HCT116 (cell line): ENCODE results near the gene FHIT. TPM values are rescaled to one million over a fixed set of nuclear protein-coding genes. Genes with fewer than 3 reads are reported as not detected.

Experiments
- ATAC-seq: fragments of 200-7000 bp; cut with Tn5 transposase; 2 replicates; pipeline ENCODE4 v1.9.1; 2020; ENCODE audit warnings: mild to moderate bottlenecking, moderate library complexity
- BruUV-seq: library from RNA; stranded (reverse); fragments of 400-500 nt; replicated peaks from 2 replicates; lab custom pipeline; 2021; lab: Mats Ljungman, UMichigan
- CTCF ChIA-PET: fragments of 300-600 bp; sonication (Branson Sonifier 250); formaldehyde crosslinking; loops from one replicate; lab custom pipeline; 2021; ENCODE audit warnings: antibody characterized with exemption; lab: Charles Lee
- POLR2A ChIA-PET: fragments of 300-600, 350-600 bp; sonication (Branson Sonifier 250); formaldehyde crosslinking; loops from one replicate; lab custom pipeline; 2021; ENCODE audit warnings: antibody characterized with exemption; lab: Charles Lee
- RAD21 ChIA-PET, 2 experiments: fragments of 300-600 bp; sonication (Branson Sonifier 250); formaldehyde crosslinking; loops; one replicate each; lab custom pipeline; 2023; ENCODE audit warnings: low total read pairs in 2 of 2; ENCODE audit not compliant: uncharacterized antibody in 2 of 2, unreplicated experiment in 2 of 2, low non-redundant PET in 1 of 2; lab: Charles Lee
- DNase-seq: peaks from one replicate; pipeline ENCODE4 v3.0.0-alpha.2; 2010; ENCODE audit warnings: low read depth, low spot score
- H2AFZ ChIP-seq: fragments of 200-600 bp; shearing (Covaris generic), sonication (generic); 2 replicates; pipeline ENCODE4 v1.6.1; 2017; ENCODE audit warnings: low read depth, mixed run types, mixed read lengths, antibody characterized with exemption, low read length; ENCODE audit not compliant: poor library complexity, severe bottlenecking
- H3K27ac ChIP-seq: 2 replicates; pipeline ENCODE4 v1.5.1; 2012; ENCODE audit warnings: low read depth, low read length
- H3K27me3 ChIP-seq: fragments of 200-600 bp; sonication (generic); 2 replicates; pipeline ENCODE4 v1.6.1; 2016; ENCODE audit warnings: mixed run types, low read length, mixed read lengths; ENCODE audit not compliant: insufficient read depth
- H3K36me3 ChIP-seq, 2 experiments: fragments of 200-500 bp in 1 of 2; fragments of 200-600 bp in 1 of 2; sonication (Bioruptor generic) in 1 of 2; sonication (generic) in 1 of 2; 2 replicates each; pipeline versions ENCODE4 v1.5.1 to v1.6.1; 2014 to 2016; ENCODE audit warnings: low read length in 2 of 2, inconsistent platforms in 1 of 2, mixed read lengths in 1 of 2, mixed run types in 1 of 2; ENCODE audit not compliant: insufficient read depth in 2 of 2, control insufficient read depth in 1 of 2
- H3K4me1 ChIP-seq, 2 experiments: fragments of 200-600 bp in 1 of 2; sonication (generic) in 1 of 2; 2 replicates each; pipeline versions ENCODE4 v1.5.1 to v1.6.1; 2012 to 2017; ENCODE audit warnings: low read length in 2 of 2, inconsistent platforms in 1 of 2, mild to moderate bottlenecking in 1 of 2, mixed read lengths in 1 of 2, mixed run types in 1 of 2, moderate library complexity in 1 of 2; ENCODE audit not compliant: insufficient read depth in 2 of 2, control insufficient read depth in 1 of 2
- H3K4me2 ChIP-seq: fragments of 200-600 bp; sonication (generic); 2 replicates; pipeline ENCODE4 v1.6.1; 2017; ENCODE audit warnings: mixed run types, low read length, mixed read lengths
- H3K4me3 ChIP-seq, 2 experiments: fragments of 200-600 bp in 1 of 2; sonication (generic) in 1 of 2; replicated peaks in 1 of 2; 2 replicates each; pipeline ENCODE4 v1.5.1; 2011 to 2016; ENCODE audit warnings: low read length in 2 of 2, control low read depth in 1 of 2, low read depth in 1 of 2, mild to moderate bottlenecking in 1 of 2, mixed read lengths in 1 of 2, mixed run types in 1 of 2
- H3K79me2 ChIP-seq: fragments of 200-600 bp; sonication (generic); 2 replicates; pipeline ENCODE4 v1.6.1; 2017; ENCODE audit warnings: mild to moderate bottlenecking, mixed run types, low read length, moderate library complexity, mixed read lengths; ENCODE audit not compliant: insufficient read depth
- H3K9ac ChIP-seq: fragments of 200-600 bp; sonication (generic); 2 replicates; pipeline ENCODE4 v1.6.1; 2016; ENCODE audit warnings: low read length, mixed read lengths
- H3K9me2 ChIP-seq: fragments of 200-600 bp; sonication (generic), shearing (Covaris generic); 2 replicates; pipeline ENCODE4 v1.6.1; 2017; ENCODE audit warnings: mixed run types, mild to moderate bottlenecking, moderate library complexity; ENCODE audit not compliant: insufficient read depth
- H3K9me3 ChIP-seq, 2 experiments: fragments of 200-500 bp in 1 of 2; fragments of 200-600 bp in 1 of 2; sonication (Bioruptor generic) in 1 of 2; sonication (generic) in 1 of 2; 2 replicates each; pipeline ENCODE4 v1.6.1; 2014 to 2017; ENCODE audit warnings: low read length in 2 of 2, mixed read lengths in 2 of 2, inconsistent platforms in 1 of 2, low read depth in 1 of 2, mild to moderate bottlenecking in 1 of 2, mixed run types in 1 of 2, moderate library complexity in 1 of 2; ENCODE audit not compliant: control insufficient read depth in 1 of 2, insufficient read depth in 1 of 2
- H4K20me1 ChIP-seq: fragments of 200-600 bp; sonication (generic), shearing (Covaris generic); 2 replicates; pipeline ENCODE4 v1.6.1; 2017; ENCODE audit warnings: mixed run types, mild to moderate bottlenecking, moderate library complexity; ENCODE audit not compliant: insufficient read depth
- ELF1 ChIP-seq: IDR thresholded peaks from 2 replicates; pipeline ENCODE4 v1.6.1; 2012; ENCODE audit warnings: low read depth, borderline replicate concordance
- EZH2 ChIP-seq: fragments of 200-600 bp; sonication (generic); IDR thresholded peaks from 2 replicates; pipeline ENCODE4 v1.6.1; 2017; ENCODE audit warnings: antibody characterized with exemption, mixed run types
- EZH2phosphoT487 ChIP-seq: fragments of 200-600 bp; IDR thresholded peaks from 2 replicates; pipeline ENCODE4 v1.6.1; 2018; ENCODE audit warnings: antibody characterized with exemption, borderline replicate concordance
- POLR2A ChIP-seq: IDR thresholded peaks from 2 replicates; pipeline ENCODE4 v1.7.0; 2011; ENCODE audit warnings: borderline replicate concordance; ENCODE audit not compliant: insufficient read depth, insufficient read length; ENCODE audit errors: extremely low read depth
- RAD21 ChIP-seq: IDR thresholded peaks from 2 replicates; pipeline ENCODE4 v1.6.1; 2012; ENCODE audit warnings: low read depth, mild to moderate bottlenecking
- SIN3A ChIP-seq: IDR thresholded peaks from 2 replicates; pipeline ENCODE4 v1.6.1; 2012; ENCODE audit warnings: low read depth
- SRF ChIP-seq: IDR thresholded peaks from 2 replicates; pipeline ENCODE4 v1.6.1; 2012; ENCODE audit warnings: low read depth
- YY1 ChIP-seq: IDR thresholded peaks from 2 replicates; pipeline ENCODE4 v1.6.1; 2011; ENCODE audit warnings: low read length, low read depth, moderate library complexity, mild to moderate bottlenecking; ENCODE audit not compliant: insufficient replicate concordance; ENCODE audit errors: extremely low read depth
- intact Hi-C: fragments of 100-400 bp; cut with micrococcal nuclease; formaldehyde crosslinking; loops from 2 replicates; pipeline ENCODE4 v1.10.0; 2022
- total RNA-seq: library from RNA; stranded (reverse); gene quantifications from one replicate; pipeline ENCODE4 v1.2.1, GENCODE V29; 2021; ENCODE audit not compliant: unreplicated experiment
- TF ChIP-seq, protein P1 (sequence below), 3 experiments: fragments of 200-600 bp in 1 of 3; sonication (generic) in 1 of 3; IDR thresholded peaks in 2 of 3; conservative IDR thresholded peaks in 1 of 3; 2 replicates each; pipeline ENCODE4 v1.5.1; 2012 to 2017; ENCODE audit warnings: low read depth in 2 of 3, low read length in 2 of 3, antibody characterized with exemption in 1 of 3, borderline replicate concordance in 1 of 3, control low read depth in 1 of 3, mild to moderate bottlenecking in 1 of 3, mixed read lengths in 1 of 3, mixed run types in 1 of 3, moderate library complexity in 1 of 3; ENCODE audit not compliant: insufficient read depth in 1 of 3
- TF ChIP-seq, protein P2 (sequence below): IDR thresholded peaks from 2 replicates; pipeline ENCODE4 v1.6.1; 2011; ENCODE audit warnings: mild to moderate bottlenecking, low read length, moderate library complexity; ENCODE audit not compliant: insufficient replicate concordance; ENCODE audit errors: extremely low read depth

The FHIT gene
- total RNA-seq, 1 experiment from 2014 or later = 20.1 TPM

DNA sequence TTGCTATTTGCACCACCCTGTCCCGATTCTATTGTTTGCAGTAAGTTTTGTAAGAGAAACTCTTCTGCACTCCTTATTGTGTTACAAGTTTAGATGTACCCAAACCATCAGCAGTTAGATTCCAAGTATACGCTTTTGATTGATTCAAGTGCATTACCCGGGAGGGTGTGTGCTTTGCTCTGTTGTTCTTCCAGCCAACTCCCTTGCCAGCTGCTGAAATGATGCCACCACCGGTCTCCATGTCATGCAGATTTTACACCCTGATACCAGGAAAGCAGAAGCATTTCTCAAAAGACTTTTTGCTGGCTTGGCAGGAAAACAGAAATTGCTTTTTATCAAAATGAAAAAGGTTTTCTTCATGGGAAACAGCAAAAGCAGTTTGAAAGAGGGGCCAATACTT is 1194.8 kb downstream of the FHIT start:
- Histone ChIP-seq H3K27me3 (no peaks in the 10 kb centered on the region), H3K27ac (no peak overlapping the region), H3K4me3 (no peak overlapping the region), H3K4me1 (peaks cover 0 to 7% of the 10 kb centered on the region in 2 experiments; a peak in 2 of 4 replicates), H3K79me2 (no peaks in the 10 kb centered on the region), H4K20me1 (no peaks in the 10 kb centered on the region), H3K36me3 (no peaks in the 10 kb centered on the region), H2AFZ (no peak overlapping the region), H3K9me3 (no peaks in the 10 kb centered on the region), H3K9ac (no peak overlapping the region), H3K4me2 (no peak overlapping the region), H3K9me2 (no peaks in the 10 kb centered on the region)
- no TSS peak for BruUV-seq
- intact Hi-C loops = no loop called here
- RAD21 ChIA-PET = no interaction called here
- ATAC-seq (no peak), DNase-seq (no peak)
- CTCF ChIA-PET = no interaction called here
- no peak for TF ChIP-seq YY1
- TF ChIP-seq EZH2phosphoT487 = no peak
- TF ChIP-seq SIN3A = no peak
- no peak for TF ChIP-seq EZH2
- TF ChIP-seq, protein P1, sequence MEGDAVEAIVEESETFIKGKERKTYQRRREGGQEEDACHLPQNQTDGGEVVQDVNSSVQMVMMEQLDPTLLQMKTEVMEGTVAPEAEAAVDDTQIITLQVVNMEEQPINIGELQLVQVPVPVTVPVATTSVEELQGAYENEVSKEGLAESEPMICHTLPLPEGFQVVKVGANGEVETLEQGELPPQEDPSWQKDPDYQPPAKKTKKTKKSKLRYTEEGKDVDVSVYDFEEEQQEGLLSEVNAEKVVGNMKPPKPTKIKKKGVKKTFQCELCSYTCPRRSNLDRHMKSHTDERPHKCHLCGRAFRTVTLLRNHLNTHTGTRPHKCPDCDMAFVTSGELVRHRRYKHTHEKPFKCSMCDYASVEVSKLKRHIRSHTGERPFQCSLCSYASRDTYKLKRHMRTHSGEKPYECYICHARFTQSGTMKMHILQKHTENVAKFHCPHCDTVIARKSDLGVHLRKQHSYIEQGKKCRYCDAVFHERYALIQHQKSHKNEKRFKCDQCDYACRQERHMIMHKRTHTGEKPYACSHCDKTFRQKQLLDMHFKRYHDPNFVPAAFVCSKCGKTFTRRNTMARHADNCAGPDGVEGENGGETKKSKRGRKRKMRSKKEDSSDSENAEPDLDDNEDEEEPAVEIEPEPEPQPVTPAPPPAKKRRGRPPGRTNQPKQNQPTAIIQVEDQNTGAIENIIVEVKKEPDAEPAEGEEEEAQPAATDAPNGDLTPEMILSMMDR (IDR thresholded peaks at IDR 0.05 in 2 of 3, conservative IDR thresholded peaks at IDR 0.05 in 1 of 3; ENCODE audit: borderline replicate concordance in 1 of 3, insufficient read depth in 1 of 3, low read depth in 2 of 3, low read length in 2 of 3) = no peak
- no peak for TF ChIP-seq POLR2A
- TF ChIP-seq ELF1 = no peak
- no peak for TF ChIP-seq RAD21
- TF ChIP-seq SRF = no peak
- TF ChIP-seq, protein P2, sequence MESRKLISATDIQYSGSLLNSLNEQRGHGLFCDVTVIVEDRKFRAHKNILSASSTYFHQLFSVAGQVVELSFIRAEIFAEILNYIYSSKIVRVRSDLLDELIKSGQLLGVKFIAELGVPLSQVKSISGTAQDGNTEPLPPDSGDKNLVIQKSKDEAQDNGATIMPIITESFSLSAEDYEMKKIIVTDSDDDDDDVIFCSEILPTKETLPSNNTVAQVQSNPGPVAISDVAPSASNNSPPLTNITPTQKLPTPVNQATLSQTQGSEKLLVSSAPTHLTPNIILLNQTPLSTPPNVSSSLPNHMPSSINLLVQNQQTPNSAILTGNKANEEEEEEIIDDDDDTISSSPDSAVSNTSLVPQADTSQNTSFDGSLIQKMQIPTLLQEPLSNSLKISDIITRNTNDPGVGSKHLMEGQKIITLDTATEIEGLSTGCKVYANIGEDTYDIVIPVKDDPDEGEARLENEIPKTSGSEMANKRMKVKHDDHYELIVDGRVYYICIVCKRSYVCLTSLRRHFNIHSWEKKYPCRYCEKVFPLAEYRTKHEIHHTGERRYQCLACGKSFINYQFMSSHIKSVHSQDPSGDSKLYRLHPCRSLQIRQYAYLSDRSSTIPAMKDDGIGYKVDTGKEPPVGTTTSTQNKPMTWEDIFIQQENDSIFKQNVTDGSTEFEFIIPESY = no peak
- POLR2A ChIA-PET = no interaction called here
